Vagina (tissue), 2 donors: ENCODE measurements around the gene UBAP1L. TPM values are rescaled to one million over a fixed set of nuclear protein-coding genes. Genes with fewer than 3 reads are reported as not detected.
A peak's percentile ranks its signal among the peaks of the same experiment; 100 is the strongest.

Source experiments
- DNase-seq, 2 donors: peaks; one replicate each; pipeline ENCODE4 v3.0.0-alpha.2; 2017; ENCODE audit errors: extremely low spot score in 2 of 2
- H3K27ac ChIP-seq: fragments of 200-600 bp; sonication (generic); one replicate; pipeline ENCODE4 v1.5.1; 2019
- H3K27me3 ChIP-seq: fragments of 200-600 bp; sonication (generic); one replicate; pipeline ENCODE4 v1.5.1; 2019
- H3K36me3 ChIP-seq, 2 donors: fragments of 200-600 bp; sonication (generic); one replicate each; pipeline ENCODE4 v1.5.1; 2017 to 2019
- H3K4me1 ChIP-seq: fragments of 200-600 bp; sonication (generic); one replicate; pipeline ENCODE4 v1.5.1; 2019
- H3K4me3 ChIP-seq, 2 donors: fragments of 200-600 bp; sonication (generic); 1 replicate in 1 of 2; 2 replicates in 1 of 2; pipeline ENCODE4 v1.5.1; 2016 to 2019
- H3K9me3 ChIP-seq: fragments of 200-600 bp; sonication (generic); one replicate; pipeline ENCODE4 v1.5.1; 2019
- POLR2A ChIP-seq, 2 donors: fragments of 450-650 bp; IDR thresholded peaks; one replicate each; pipeline ENCODE4 v1.6.1; 2017; ENCODE audit warnings: antibody characterized with exemption in 2 of 2, mild to moderate bottlenecking in 2 of 2, moderate library complexity in 2 of 2
- POLR2AphosphoS5 ChIP-seq, 2 donors: sonication (generic); formaldehyde crosslinking; IDR thresholded peaks; one replicate each; pipeline ENCODE4 v1.9.0; 2017; ENCODE audit warnings: antibody characterized with exemption in 2 of 2, mild to moderate bottlenecking in 2 of 2, low read depth in 1 of 2; ENCODE audit not compliant: insufficient read depth in 1 of 2
- intact Hi-C: fragments of 100-400 bp; cut with DNase I; formaldehyde crosslinking; loops from one replicate; pipeline ENCODE4 v1.15.1; 2023
- total RNA-seq: library from RNA; depleted of rRNA; stranded (reverse); fragments of >200 nt; gene quantifications from one replicate; pipeline ENCODE4 v1.2.3, GENCODE V29; 2016
- TF ChIP-seq, protein P1 (sequence below), 3 experiments: fragments of 450-650 bp in 2 of 3; fragments of 200-600 bp in 1 of 3; sonication (generic) in 1 of 3; IDR thresholded peaks; one replicate each; pipeline ENCODE4 v1.5.1; 2017 to 2019; ENCODE audit warnings: antibody characterized with exemption in 3 of 3, mild to moderate bottlenecking in 2 of 3, moderate library complexity in 2 of 3

The UBAP1L gene
- total RNA-seq, 1 donor from 2014 or later = 5.4 TPM

DNA sequence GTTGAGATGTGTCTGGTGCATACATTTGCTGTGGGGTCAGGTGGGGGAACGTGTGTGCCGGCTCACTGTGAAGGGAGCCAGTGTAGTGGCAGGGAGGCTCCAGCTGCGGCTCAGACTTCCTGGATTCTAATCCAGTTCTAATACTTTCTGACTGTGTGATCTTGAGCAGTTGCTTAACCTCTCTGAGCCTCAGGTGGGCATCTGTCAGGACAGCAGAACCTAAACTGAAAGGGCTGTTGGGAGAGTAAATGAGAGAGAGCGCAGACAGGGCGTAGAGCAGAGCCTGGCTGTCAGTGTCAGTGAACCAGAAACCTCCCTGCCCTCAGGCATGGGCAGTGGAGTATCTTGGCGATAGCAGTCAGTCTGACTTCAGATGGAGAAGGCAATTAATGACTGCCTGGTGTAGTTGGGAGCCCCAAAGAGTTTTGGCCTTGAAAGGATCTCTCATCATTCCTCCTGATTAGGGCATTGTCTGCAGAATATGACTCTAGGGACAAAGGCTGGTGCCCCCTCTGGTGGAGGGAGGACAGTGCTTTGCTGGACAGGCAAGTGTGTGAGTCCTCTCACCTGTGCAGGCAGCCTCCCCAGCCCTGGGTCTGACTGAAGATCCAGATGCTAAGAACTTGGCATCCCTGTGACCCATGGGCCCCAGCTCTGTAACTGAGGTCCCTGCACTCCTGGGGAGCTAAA lies 28.9 kb downstream of the UBAP1L start:
- no peak for DNase-seq
- TF ChIP-seq, protein P1, sequence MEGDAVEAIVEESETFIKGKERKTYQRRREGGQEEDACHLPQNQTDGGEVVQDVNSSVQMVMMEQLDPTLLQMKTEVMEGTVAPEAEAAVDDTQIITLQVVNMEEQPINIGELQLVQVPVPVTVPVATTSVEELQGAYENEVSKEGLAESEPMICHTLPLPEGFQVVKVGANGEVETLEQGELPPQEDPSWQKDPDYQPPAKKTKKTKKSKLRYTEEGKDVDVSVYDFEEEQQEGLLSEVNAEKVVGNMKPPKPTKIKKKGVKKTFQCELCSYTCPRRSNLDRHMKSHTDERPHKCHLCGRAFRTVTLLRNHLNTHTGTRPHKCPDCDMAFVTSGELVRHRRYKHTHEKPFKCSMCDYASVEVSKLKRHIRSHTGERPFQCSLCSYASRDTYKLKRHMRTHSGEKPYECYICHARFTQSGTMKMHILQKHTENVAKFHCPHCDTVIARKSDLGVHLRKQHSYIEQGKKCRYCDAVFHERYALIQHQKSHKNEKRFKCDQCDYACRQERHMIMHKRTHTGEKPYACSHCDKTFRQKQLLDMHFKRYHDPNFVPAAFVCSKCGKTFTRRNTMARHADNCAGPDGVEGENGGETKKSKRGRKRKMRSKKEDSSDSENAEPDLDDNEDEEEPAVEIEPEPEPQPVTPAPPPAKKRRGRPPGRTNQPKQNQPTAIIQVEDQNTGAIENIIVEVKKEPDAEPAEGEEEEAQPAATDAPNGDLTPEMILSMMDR (IDR thresholded peaks at IDR 0.05) = no peak
- TF ChIP-seq POLR2AphosphoS5 (IDR thresholded peaks at IDR 0.05; ENCODE audit: insufficient read depth in 1 of 2, low read depth in 1 of 2) (no peak), POLR2A (IDR thresholded peaks at IDR 0.05) (no peak)
- Histone ChIP-seq H3K27ac (peak overlapping the region; percentile 58), H3K9me3 (no peaks in the 10 kb centered on the region), H3K27me3 (no peaks in the 10 kb centered on the region), H3K36me3 (no peaks in the 10 kb centered on the region), H3K4me3 (no peak overlapping the region), H3K4me1 (peaks cover 54% of the 10 kb centered on the region)
- intact Hi-C loops = loop anchor here (5.0 kb wide), 1 partner anchor 34 kb away; no protein-coding TSS in a partner anchor

DNA sequence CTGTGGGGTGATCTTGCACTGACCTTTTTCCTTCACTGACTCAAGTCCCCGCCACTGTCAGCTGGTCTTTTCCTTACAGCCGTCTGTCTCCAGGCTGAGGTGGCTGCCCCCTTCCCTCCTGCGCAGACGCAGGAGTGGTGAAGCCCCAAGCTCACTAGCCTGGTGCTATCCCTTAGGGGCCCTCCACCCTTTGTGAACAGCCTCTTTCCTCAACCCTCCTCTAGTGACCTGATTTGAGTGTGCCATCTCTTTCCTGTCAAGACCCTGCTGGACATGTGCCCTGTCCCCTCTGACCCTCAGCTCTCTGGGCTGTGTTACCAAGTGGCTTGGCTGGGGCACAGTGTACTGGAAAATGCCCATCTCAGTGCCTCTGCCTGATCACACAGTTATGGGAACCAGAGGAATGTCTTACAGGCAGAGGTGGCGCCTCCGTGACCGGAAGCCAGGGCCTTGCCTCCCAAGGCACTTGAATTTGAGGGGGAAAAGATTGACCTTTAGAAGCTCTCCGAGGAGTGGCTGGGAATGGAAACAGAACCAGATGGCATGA lies 29.7 kb downstream of the UBAP1L start:
- peak overlapping the region; percentile 58 for H3K27ac ChIP-seq
- no peak overlapping the region for H3K4me3 ChIP-seq
- H3K9me3 ChIP-seq = no peaks in the 10 kb centered on the region
- no peaks in the 10 kb centered on the region for H3K36me3 ChIP-seq
- no peak for DNase-seq
- TF ChIP-seq POLR2A (IDR thresholded peaks at IDR 0.05) = no peak
- TF ChIP-seq, protein P1 (IDR thresholded peaks at IDR 0.05) = no peak
- no peak for TF ChIP-seq POLR2AphosphoS5 (IDR thresholded peaks at IDR 0.05; ENCODE audit: insufficient read depth in 1 of 2, low read depth in 1 of 2)
- peaks cover 54% of the 10 kb centered on the region for H3K4me1 ChIP-seq
- H3K27me3 ChIP-seq = no peaks in the 10 kb centered on the region
- intact Hi-C loops = loop anchor here (5.0 kb wide), 1 partner anchor 33 kb away; no protein-coding TSS in a partner anchor

DNA sequence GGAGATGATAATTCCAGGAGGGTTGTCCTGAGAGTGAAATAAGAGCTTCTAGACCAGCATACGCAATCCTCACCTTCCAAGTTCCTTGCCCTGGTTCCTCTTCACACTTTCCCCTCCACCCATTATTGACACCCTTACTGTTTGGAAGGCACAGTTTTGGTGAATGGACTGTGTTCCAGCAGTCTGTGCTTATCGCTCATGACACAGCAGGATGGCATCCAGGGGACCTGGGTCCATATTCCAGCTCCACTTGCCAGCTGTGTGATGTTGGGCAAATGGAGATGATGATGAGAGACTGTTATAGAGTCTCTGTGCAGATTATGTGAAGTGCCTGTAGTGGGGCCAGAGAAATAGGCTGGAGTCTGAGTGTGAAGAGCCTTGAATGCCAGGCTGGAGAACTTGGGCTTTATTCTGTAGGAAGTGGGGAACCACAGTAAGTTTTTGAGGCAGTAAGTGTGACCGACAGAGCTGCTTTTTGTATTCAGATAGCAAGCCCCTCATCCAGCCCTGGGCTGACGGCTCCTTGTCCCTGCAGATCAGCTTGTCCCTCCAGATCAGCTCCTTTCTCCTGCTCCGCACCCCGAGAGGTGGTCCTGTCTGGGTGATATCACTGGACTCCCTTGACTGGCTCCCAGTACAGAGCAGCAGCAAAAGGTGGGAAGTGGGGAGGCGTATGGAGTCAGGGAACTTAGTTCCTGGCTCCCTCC lies 30.3 kb downstream of the UBAP1L start:
- Histone ChIP-seq H3K36me3 (no peaks in the 10 kb centered on the region), H3K27me3 (no peaks in the 10 kb centered on the region), H3K4me3 (no peak overlapping the region), H3K9me3 (no peaks in the 10 kb centered on the region), H3K4me1 (peaks cover 54% of the 10 kb centered on the region), H3K27ac (peak overlapping the region; percentile 58)
- DNase-seq = no peak
- TF ChIP-seq POLR2A (IDR thresholded peaks at IDR 0.05) (no peak), POLR2AphosphoS5 (IDR thresholded peaks at IDR 0.05; ENCODE audit: insufficient read depth in 1 of 2, low read depth in 1 of 2) (no peak)
- TF ChIP-seq, protein P1 (IDR thresholded peaks at IDR 0.05) = no peak
- intact Hi-C loops = loop anchor here (5.0 kb wide), 1 partner anchor 32 kb away; no protein-coding TSS in a partner anchor

DNA sequence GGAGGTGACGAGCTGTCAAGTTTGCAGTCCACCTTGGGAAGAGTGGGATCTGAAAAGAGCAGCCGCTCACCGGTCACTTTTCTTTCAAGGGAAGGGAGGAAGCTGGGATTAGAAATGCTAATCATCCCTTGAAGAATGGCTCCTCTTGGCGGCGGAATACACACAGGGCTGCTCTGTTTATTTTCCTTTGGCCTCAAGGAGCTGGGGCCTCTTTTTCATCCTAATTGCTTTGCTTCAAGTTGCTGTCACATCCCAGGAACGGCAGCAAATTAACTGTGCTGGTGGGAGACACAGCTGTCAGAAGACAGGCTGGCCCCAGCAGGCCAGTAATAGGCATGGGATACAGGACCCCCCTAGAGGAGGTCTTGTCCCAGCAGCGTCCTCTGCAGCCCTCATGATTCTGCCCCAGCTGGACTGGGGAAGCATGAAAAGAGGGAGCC lies 31.7 kb downstream of the UBAP1L start:
- intact Hi-C loops = no loop called here

More for the DNA sequence above, 31.7 kb downstream of the UBAP1L start:
- H3K27me3 ChIP-seq = no peaks in the 10 kb centered on the region
- no peak for TF ChIP-seq POLR2A (IDR thresholded peaks at IDR 0.05)
- TF ChIP-seq, protein P1 (IDR thresholded peaks at IDR 0.05) = peak in 1 of 3 experiments; percentile 29
- no peaks in the 10 kb centered on the region for H3K36me3 ChIP-seq
- peaks cover 40% of the 10 kb centered on the region for H3K4me1 ChIP-seq
- DNase-seq = no peak
- H3K9me3 ChIP-seq = no peaks in the 10 kb centered on the region
- no peak overlapping the region for H3K4me3 ChIP-seq
- no peak overlapping the region for H3K27ac ChIP-seq
